ENCODE data around the gene MYDGF.

DNA sequence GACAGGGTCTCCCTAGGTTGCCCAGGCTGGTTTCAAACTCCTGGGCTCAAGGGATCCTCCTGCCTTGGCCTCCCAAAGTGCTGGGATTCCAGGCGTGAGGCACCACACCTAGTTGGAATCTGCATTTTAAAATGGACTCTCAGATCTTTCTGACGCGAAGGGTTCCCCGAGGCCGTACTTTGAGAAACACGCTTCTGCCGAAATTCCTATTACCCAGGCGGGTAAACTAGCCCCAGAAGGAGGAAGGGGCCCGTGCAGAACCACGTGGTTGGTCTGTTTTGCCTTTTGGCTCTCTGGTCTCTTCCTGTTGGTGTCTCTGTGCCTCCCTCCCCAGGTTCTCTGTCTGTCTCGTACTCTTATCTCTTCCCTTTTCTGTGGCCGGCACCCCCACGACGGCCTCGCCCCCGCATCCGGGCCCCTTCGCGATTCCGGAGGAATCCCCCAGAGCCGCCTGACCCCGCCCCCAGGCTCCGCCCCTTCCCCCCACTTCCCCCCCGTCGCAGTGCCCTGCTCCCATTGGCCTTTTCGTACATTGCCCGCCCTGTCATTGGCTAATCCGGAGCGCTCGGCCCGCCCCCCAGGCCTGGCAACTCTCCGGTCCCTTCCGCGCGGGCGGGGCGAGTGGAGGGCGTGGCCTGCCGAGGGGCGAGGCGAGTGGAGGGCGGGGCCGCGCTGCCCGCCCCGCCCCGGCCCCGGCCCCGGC, 31.2 kb downstream of the MYDGF start, which contains the start of gene TNFAIP8L1:
- TF ChIP-seq, protein P1, sequence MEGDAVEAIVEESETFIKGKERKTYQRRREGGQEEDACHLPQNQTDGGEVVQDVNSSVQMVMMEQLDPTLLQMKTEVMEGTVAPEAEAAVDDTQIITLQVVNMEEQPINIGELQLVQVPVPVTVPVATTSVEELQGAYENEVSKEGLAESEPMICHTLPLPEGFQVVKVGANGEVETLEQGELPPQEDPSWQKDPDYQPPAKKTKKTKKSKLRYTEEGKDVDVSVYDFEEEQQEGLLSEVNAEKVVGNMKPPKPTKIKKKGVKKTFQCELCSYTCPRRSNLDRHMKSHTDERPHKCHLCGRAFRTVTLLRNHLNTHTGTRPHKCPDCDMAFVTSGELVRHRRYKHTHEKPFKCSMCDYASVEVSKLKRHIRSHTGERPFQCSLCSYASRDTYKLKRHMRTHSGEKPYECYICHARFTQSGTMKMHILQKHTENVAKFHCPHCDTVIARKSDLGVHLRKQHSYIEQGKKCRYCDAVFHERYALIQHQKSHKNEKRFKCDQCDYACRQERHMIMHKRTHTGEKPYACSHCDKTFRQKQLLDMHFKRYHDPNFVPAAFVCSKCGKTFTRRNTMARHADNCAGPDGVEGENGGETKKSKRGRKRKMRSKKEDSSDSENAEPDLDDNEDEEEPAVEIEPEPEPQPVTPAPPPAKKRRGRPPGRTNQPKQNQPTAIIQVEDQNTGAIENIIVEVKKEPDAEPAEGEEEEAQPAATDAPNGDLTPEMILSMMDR (CRISPR knock-in tag; IDR thresholded peaks at IDR 0.05): no peak
- TF ChIP-seq, protein P2, sequence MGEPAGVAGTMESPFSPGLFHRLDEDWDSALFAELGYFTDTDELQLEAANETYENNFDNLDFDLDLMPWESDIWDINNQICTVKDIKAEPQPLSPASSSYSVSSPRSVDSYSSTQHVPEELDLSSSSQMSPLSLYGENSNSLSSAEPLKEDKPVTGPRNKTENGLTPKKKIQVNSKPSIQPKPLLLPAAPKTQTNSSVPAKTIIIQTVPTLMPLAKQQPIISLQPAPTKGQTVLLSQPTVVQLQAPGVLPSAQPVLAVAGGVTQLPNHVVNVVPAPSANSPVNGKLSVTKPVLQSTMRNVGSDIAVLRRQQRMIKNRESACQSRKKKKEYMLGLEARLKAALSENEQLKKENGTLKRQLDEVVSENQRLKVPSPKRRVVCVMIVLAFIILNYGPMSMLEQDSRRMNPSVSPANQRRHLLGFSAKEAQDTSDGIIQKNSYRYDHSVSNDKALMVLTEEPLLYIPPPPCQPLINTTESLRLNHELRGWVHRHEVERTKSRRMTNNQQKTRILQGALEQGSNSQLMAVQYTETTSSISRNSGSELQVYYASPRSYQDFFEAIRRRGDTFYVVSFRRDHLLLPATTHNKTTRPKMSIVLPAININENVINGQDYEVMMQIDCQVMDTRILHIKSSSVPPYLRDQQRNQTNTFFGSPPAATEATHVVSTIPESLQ (CRISPR knock-in tag; conservative IDR thresholded peaks at IDR 0.05): no peak
- TF ChIP-seq POLR2AphosphoS5 (IDR thresholded peaks at IDR 0.05; ENCODE audit: low read depth, low read length) (no peak; the same call in 1 of the 2 replicates), CBX2 (IDR thresholded peaks at IDR 0.05; ENCODE audit: low read depth, low read length) (no peak), CBX2 (CRISPR knock-in tag; IDR thresholded peaks at IDR 0.05; ENCODE audit: low read depth) (no peak)

Data from HepG2 (cell line).